Liver (tissue), 3 donors: ENCODE measurements around the gene OTOGL.

Source experiments
- EGR1 ChIP-seq, 2 donors: IDR thresholded peaks; 2 replicates each; pipeline ENCODE4 v1.6.1; 2016 to 2018; ENCODE audit warnings: antibody characterized with exemption in 2 of 2, low read depth in 2 of 2
- FOXA1 ChIP-seq: IDR thresholded peaks from 2 replicates; pipeline ENCODE4 v1.6.1; 2016; ENCODE audit warnings: antibody characterized with exemption
- GABPA ChIP-seq, 2 donors: IDR thresholded peaks in 1 of 2; conservative IDR thresholded peaks in 1 of 2; 2 replicates each; pipeline ENCODE4 v1.6.1; 2016; ENCODE audit warnings: antibody characterized with exemption in 2 of 2, mild to moderate bottlenecking in 1 of 2, moderate library complexity in 1 of 2
- HNF4G ChIP-seq: IDR thresholded peaks from 2 replicates; pipeline ENCODE4 v1.6.1; 2016; ENCODE audit warnings: antibody characterized with exemption
- JUND ChIP-seq, 2 donors: IDR thresholded peaks; 2 replicates each; pipeline ENCODE4 v1.6.1; 2016; ENCODE audit warnings: antibody characterized with exemption in 2 of 2
- RAD21 ChIP-seq, 2 donors: IDR thresholded peaks; 2 replicates each; pipeline ENCODE4 v1.6.1; 2016; ENCODE audit warnings: antibody characterized with exemption in 2 of 2, mild to moderate bottlenecking in 2 of 2
- RXRA ChIP-seq, 2 donors: IDR thresholded peaks; 2 replicates each; pipeline ENCODE4 v1.6.1; 2017 to 2018; ENCODE audit warnings: antibody characterized with exemption in 2 of 2, mild to moderate bottlenecking in 1 of 2
- SP1 ChIP-seq: IDR thresholded peaks from 2 replicates; pipeline ENCODE4 v1.6.1; 2018; ENCODE audit warnings: antibody characterized with exemption, mild to moderate bottlenecking
- TAF1 ChIP-seq: conservative IDR thresholded peaks from 2 replicates; pipeline ENCODE4 v1.6.1; 2016; ENCODE audit warnings: antibody characterized with exemption, mild to moderate bottlenecking
- TF ChIP-seq, protein P1 (sequence below): fragments of 150-350 bp; IDR thresholded peaks from 2 replicates; pipeline ENCODE4 v1.5.1; 2017; ENCODE audit warnings: improper control_type of control experiment, low read depth, low read length; ENCODE audit not compliant: missing input control
- TF ChIP-seq, protein P2 (sequence below): IDR thresholded peaks from 2 replicates; pipeline ENCODE4 v1.6.1; 2016; ENCODE audit warnings: antibody characterized with exemption
- TF ChIP-seq, protein P3 (sequence below): IDR thresholded peaks from 2 replicates; pipeline ENCODE4 v1.6.1; 2016; ENCODE audit warnings: antibody characterized with exemption
- TF ChIP-seq, protein P4 (sequence below): IDR thresholded peaks from 2 replicates; pipeline ENCODE4 v1.6.1; 2016; ENCODE audit warnings: antibody characterized with exemption
- TF ChIP-seq, protein P5 (sequence below): IDR thresholded peaks from 2 replicates; pipeline ENCODE4 v1.6.1; 2016; ENCODE audit warnings: antibody characterized with exemption, mild to moderate bottlenecking
- donor health status: healthy.
- donor health status: healthy.

DNA sequence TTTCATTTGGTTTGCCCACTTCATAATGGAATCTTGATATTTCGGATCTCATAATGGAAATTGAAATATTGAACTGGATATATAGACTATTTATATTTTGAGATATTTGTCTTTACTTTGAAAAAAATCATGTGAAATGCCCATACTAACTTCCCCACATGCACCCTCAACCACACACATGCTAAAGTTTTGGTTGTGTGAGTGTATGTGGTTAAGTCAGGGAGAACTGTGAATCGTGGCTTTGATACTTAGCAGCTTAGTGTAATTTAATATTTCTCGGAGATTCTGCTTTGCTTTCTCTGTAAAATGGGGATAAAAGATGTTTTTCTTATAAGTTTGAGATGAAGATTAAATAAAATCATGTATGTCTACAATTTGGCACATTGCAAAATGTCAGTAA lies 162.1 kb downstream of the OTOGL start:
- TF ChIP-seq, protein P1, sequence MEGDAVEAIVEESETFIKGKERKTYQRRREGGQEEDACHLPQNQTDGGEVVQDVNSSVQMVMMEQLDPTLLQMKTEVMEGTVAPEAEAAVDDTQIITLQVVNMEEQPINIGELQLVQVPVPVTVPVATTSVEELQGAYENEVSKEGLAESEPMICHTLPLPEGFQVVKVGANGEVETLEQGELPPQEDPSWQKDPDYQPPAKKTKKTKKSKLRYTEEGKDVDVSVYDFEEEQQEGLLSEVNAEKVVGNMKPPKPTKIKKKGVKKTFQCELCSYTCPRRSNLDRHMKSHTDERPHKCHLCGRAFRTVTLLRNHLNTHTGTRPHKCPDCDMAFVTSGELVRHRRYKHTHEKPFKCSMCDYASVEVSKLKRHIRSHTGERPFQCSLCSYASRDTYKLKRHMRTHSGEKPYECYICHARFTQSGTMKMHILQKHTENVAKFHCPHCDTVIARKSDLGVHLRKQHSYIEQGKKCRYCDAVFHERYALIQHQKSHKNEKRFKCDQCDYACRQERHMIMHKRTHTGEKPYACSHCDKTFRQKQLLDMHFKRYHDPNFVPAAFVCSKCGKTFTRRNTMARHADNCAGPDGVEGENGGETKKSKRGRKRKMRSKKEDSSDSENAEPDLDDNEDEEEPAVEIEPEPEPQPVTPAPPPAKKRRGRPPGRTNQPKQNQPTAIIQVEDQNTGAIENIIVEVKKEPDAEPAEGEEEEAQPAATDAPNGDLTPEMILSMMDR, result no peak
- TF ChIP-seq, protein P2, sequence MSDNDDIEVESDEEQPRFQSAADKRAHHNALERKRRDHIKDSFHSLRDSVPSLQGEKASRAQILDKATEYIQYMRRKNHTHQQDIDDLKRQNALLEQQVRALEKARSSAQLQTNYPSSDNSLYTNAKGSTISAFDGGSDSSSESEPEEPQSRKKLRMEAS, result no peak
- TF ChIP-seq GABPA (IDR thresholded peaks at IDR 0.05 in 1 of 2, conservative IDR thresholded peaks at IDR 0.05 in 1 of 2) (no peak), RXRA (IDR thresholded peaks at IDR 0.05) (no peak), TAF1 (no peak), EGR1 (IDR thresholded peaks at IDR 0.05; ENCODE audit: low read depth in 2 of 2) (no peak), HNF4G (no peak), SP1 (no peak), FOXA1 (no peak), RAD21 (IDR thresholded peaks at IDR 0.05) (no peak), JUND (IDR thresholded peaks at IDR 0.05) (no peak)
- TF ChIP-seq, protein P3, sequence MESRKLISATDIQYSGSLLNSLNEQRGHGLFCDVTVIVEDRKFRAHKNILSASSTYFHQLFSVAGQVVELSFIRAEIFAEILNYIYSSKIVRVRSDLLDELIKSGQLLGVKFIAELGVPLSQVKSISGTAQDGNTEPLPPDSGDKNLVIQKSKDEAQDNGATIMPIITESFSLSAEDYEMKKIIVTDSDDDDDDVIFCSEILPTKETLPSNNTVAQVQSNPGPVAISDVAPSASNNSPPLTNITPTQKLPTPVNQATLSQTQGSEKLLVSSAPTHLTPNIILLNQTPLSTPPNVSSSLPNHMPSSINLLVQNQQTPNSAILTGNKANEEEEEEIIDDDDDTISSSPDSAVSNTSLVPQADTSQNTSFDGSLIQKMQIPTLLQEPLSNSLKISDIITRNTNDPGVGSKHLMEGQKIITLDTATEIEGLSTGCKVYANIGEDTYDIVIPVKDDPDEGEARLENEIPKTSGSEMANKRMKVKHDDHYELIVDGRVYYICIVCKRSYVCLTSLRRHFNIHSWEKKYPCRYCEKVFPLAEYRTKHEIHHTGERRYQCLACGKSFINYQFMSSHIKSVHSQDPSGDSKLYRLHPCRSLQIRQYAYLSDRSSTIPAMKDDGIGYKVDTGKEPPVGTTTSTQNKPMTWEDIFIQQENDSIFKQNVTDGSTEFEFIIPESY, result no peak
- TF ChIP-seq, protein P4, sequence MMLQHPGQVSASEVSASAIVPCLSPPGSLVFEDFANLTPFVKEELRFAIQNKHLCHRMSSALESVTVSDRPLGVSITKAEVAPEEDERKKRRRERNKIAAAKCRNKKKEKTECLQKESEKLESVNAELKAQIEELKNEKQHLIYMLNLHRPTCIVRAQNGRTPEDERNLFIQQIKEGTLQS, result no peak
- TF ChIP-seq, protein P5, sequence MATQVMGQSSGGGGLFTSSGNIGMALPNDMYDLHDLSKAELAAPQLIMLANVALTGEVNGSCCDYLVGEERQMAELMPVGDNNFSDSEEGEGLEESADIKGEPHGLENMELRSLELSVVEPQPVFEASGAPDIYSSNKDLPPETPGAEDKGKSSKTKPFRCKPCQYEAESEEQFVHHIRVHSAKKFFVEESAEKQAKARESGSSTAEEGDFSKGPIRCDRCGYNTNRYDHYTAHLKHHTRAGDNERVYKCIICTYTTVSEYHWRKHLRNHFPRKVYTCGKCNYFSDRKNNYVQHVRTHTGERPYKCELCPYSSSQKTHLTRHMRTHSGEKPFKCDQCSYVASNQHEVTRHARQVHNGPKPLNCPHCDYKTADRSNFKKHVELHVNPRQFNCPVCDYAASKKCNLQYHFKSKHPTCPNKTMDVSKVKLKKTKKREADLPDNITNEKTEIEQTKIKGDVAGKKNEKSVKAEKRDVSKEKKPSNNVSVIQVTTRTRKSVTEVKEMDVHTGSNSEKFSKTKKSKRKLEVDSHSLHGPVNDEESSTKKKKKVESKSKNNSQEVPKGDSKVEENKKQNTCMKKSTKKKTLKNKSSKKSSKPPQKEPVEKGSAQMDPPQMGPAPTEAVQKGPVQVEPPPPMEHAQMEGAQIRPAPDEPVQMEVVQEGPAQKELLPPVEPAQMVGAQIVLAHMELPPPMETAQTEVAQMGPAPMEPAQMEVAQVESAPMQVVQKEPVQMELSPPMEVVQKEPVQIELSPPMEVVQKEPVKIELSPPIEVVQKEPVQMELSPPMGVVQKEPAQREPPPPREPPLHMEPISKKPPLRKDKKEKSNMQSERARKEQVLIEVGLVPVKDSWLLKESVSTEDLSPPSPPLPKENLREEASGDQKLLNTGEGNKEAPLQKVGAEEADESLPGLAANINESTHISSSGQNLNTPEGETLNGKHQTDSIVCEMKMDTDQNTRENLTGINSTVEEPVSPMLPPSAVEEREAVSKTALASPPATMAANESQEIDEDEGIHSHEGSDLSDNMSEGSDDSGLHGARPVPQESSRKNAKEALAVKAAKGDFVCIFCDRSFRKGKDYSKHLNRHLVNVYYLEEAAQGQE, result no peak
